Body of pancreas (tissue), 4 donors: ENCODE results near the gene SFT2D2.
"Not testable (repeated sequence)": the region's sequence is repeated elsewhere in the genome, so short reads cannot be mapped to it uniquely, and the experiment has no call there.

Experiments used
- POLR2A ChIP-seq, 3 donors: fragments of 450-650 bp; IDR thresholded peaks; one replicate each; pipeline ENCODE4 v1.6.1; 2016; ENCODE audit warnings: antibody characterized with exemption in 3 of 3, mild to moderate bottlenecking in 2 of 3
- TF ChIP-seq, protein P1 (sequence below), 7 experiments: fragments of 450-650 bp in 4 of 7; fragments of 200-600 bp in 3 of 7; sonication (generic) in 3 of 7; IDR thresholded peaks; one replicate each; pipeline ENCODE4 v1.5.1; 2016 to 2019; ENCODE audit warnings: antibody characterized with exemption in 7 of 7

DNA sequence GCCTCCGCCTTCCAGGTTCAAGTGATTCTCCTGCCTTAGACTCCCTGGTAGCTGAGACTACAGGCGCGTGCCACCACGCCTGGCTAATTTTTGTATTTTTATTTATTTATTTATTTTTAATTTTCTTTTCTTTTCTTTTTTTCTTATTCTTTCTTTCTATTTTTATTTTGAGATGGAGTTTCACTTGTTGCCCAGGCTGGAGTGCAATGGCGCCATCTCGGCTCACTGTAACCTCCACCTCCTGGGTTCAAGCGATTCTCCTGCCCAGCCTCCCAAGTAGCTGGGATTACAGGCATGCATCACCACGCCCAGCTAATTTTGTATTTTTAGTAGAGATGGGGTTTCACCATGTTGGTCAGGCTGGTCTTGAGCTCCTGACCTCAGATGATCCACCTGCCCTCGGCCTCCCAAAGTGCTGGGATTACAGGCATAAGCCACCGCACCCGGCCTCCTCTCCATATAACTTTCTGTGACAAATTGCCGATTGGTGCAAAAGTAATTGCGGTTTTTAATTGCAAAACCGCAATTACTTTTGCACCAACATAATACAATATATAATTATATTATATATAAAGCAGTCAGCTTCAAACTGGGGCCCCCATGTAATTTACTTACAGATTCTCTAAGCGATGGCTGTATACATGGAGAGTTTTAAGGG lies 44.6 kb upstream of the SFT2D2 start:
- TF ChIP-seq, protein P1, sequence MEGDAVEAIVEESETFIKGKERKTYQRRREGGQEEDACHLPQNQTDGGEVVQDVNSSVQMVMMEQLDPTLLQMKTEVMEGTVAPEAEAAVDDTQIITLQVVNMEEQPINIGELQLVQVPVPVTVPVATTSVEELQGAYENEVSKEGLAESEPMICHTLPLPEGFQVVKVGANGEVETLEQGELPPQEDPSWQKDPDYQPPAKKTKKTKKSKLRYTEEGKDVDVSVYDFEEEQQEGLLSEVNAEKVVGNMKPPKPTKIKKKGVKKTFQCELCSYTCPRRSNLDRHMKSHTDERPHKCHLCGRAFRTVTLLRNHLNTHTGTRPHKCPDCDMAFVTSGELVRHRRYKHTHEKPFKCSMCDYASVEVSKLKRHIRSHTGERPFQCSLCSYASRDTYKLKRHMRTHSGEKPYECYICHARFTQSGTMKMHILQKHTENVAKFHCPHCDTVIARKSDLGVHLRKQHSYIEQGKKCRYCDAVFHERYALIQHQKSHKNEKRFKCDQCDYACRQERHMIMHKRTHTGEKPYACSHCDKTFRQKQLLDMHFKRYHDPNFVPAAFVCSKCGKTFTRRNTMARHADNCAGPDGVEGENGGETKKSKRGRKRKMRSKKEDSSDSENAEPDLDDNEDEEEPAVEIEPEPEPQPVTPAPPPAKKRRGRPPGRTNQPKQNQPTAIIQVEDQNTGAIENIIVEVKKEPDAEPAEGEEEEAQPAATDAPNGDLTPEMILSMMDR (IDR thresholded peaks at IDR 0.05): not testable (repeated sequence)
- not testable (repeated sequence) for TF ChIP-seq POLR2A (IDR thresholded peaks at IDR 0.05)
